GM12878 (cell line): ENCODE data around the gene SNX32. TPM values are rescaled to one million over a fixed set of nuclear protein-coding genes. Genes with fewer than 3 reads are reported as not detected.

Experiments
- ASH2L ChIP-seq: fragments of 300-600, 200-600 bp; sonication (generic); IDR thresholded peaks from 2 replicates; pipeline ENCODE4 v1.6.1; 2017; ENCODE audit warnings: low read depth, mild to moderate bottlenecking, borderline replicate concordance
- BACH1 ChIP-seq: fragments of 450-650 bp; IDR thresholded peaks from 2 replicates; pipeline ENCODE4 v1.6.1; 2017; ENCODE audit warnings: mild to moderate bottlenecking, borderline replicate concordance
- BHLHE40 ChIP-seq, 2 experiments: fragments of 450-650 bp in 1 of 2; IDR thresholded peaks; 2 replicates each; pipeline ENCODE4 v1.6.1; 2011 to 2017; ENCODE audit warnings: low read depth in 2 of 2, borderline replicate concordance in 1 of 2, improper control_type of control experiment in 1 of 2, low read length in 1 of 2, mild to moderate bottlenecking in 1 of 2
- CHD1 ChIP-seq: IDR thresholded peaks from 2 replicates; pipeline ENCODE4 v1.6.1; 2012; ENCODE audit warnings: low read depth, low read length, improper control_type of control experiment
- CHD2 ChIP-seq: IDR thresholded peaks from 2 replicates; pipeline ENCODE4 v1.6.1; 2011; ENCODE audit warnings: low read depth, low read length, improper control_type of control experiment, borderline replicate concordance
- CHD4 ChIP-seq: fragments of 200-600 bp; sonication (generic); IDR thresholded peaks from 2 replicates; pipeline ENCODE4 v1.6.1; 2016; ENCODE audit warnings: mild to moderate bottlenecking
- CREB1 ChIP-seq: IDR thresholded peaks from 2 replicates; pipeline ENCODE4 v1.6.1; 2012; ENCODE audit warnings: low read depth, mild to moderate bottlenecking, inconsistent platforms
- ETV6 ChIP-seq, 2 experiments: fragments of 450-650 bp in 1 of 2; IDR thresholded peaks in 1 of 2; conservative IDR thresholded peaks in 1 of 2; 2 replicates each; pipeline ENCODE4 v1.6.1; 2014; ENCODE audit warnings: antibody characterized with exemption in 1 of 2, borderline replicate concordance in 1 of 2, low read depth in 1 of 2, mild to moderate bottlenecking in 1 of 2, moderate library complexity in 1 of 2
- GABPA ChIP-seq: IDR thresholded peaks from 2 replicates; pipeline ENCODE4 v1.6.1; 2014; ENCODE audit warnings: antibody characterized with exemption, low read depth, mild to moderate bottlenecking, inconsistent platforms
- MXI1 ChIP-seq: fragments of 150-350 bp; IDR thresholded peaks from 2 replicates; pipeline ENCODE4 v1.6.1; 2011; ENCODE audit warnings: low read depth, mild to moderate bottlenecking, inconsistent platforms, low read length, improper control_type of control experiment
- NBN ChIP-seq: fragments of 450-650 bp; IDR thresholded peaks from 2 replicates; pipeline ENCODE4 v1.6.1; 2016
- NFXL1 ChIP-seq: fragments of 450-650 bp; IDR thresholded peaks from 2 replicates; pipeline ENCODE4 v1.6.1; 2017; ENCODE audit warnings: antibody characterized with exemption, mild to moderate bottlenecking, borderline replicate concordance
- NFYA ChIP-seq: IDR thresholded peaks from 2 replicates; pipeline ENCODE4 v1.6.1; 2011; ENCODE audit warnings: low read depth, mild to moderate bottlenecking, low read length, improper control_type of control experiment, borderline replicate concordance
- NKRF ChIP-seq: fragments of 450-650 bp; conservative IDR thresholded peaks from 2 replicates; pipeline ENCODE4 v1.6.1; 2017; ENCODE audit warnings: mild to moderate bottlenecking, moderate library complexity
- NR2C2 ChIP-seq: IDR thresholded peaks from 2 replicates; pipeline ENCODE4 v1.6.1; 2011; ENCODE audit warnings: borderline replicate concordance, low read depth; ENCODE audit not compliant: control insufficient read depth, insufficient read length
- NR2F1 ChIP-seq: fragments of 450-650 bp; conservative IDR thresholded peaks from 2 replicates; pipeline ENCODE4 v1.6.1; 2017; ENCODE audit warnings: mild to moderate bottlenecking
- PAX8 ChIP-seq: fragments of 450-650 bp; IDR thresholded peaks from 2 replicates; pipeline ENCODE4 v1.6.1; 2017; ENCODE audit warnings: mild to moderate bottlenecking, moderate library complexity
- PBX3 ChIP-seq: IDR thresholded peaks from 2 replicates; pipeline ENCODE4 v1.6.1; 2011; ENCODE audit warnings: mild to moderate bottlenecking, low read depth, low read length, moderate library complexity; ENCODE audit not compliant: insufficient replicate concordance
- RAD51 ChIP-seq: fragments of 450-650 bp; IDR thresholded peaks from 2 replicates; pipeline ENCODE4 v1.6.1; 2016; ENCODE audit warnings: moderate library complexity, mild to moderate bottlenecking, inconsistent platforms
- RFX5 ChIP-seq: IDR thresholded peaks from 2 replicates; pipeline ENCODE4 v1.6.1; 2011; ENCODE audit warnings: low read depth, low read length, improper control_type of control experiment
- SMARCA5 ChIP-seq: fragments of 450-650 bp; IDR thresholded peaks from 2 replicates; pipeline ENCODE4 v1.6.1; 2017; ENCODE audit warnings: mild to moderate bottlenecking
- ZNF217 ChIP-seq: fragments of 450-650 bp; IDR thresholded peaks from 2 replicates; pipeline ENCODE4 v1.6.1; 2017; ENCODE audit warnings: antibody characterized with exemption, mild to moderate bottlenecking
- ZSCAN29 ChIP-seq: fragments of 450-650 bp; IDR thresholded peaks from 2 replicates; pipeline ENCODE4 v1.6.1; 2017; ENCODE audit warnings: mild to moderate bottlenecking, moderate library complexity
- ZZZ3 ChIP-seq: IDR thresholded peaks from 2 replicates; pipeline ENCODE4 v1.6.1; 2011; ENCODE audit warnings: low read depth; ENCODE audit not compliant: control insufficient read depth, insufficient read length
- polyA plus RNA-seq, 11 experiments: library from polyadenylated mRNA; depleted of rRNA in 4 of 11; unstranded in 6 of 11; stranded (reverse) in 5 of 11; fragments of >200 nt; fragmentation: Nextera tagmentation in 4 of 11; fragmentation: Illumina TruSeq in 1 of 11; extraction: Ambion mirVana in 4 of 11; extraction: Trizol in 1 of 11; gene quantifications; 1 replicate in 1 of 11; 2 replicates in 10 of 11; pipeline versions ENCODE4 v1.2.1 to v1.2.3, GENCODE V29; 2011 to 2016; ENCODE audit warnings: inconsistent platforms in 2 of 11, missing spikeins in 2 of 11, low read depth in 1 of 11
- total RNA-seq, 4 experiments: library from RNA; depleted of rRNA in 3 of 4; stranded (reverse); fragments of >200 nt in 3 of 4; fragmentation: Illumina TruSeq in 1 of 4; extraction: Trizol in 1 of 4; gene quantifications; 2 replicates each; pipeline versions ENCODE4 v1.2.1 to v1.2.3, GENCODE V29; 2013 to 2021
- TF ChIP-seq, protein P1 (sequence below): fragments of 450-650 bp; formaldehyde crosslinking; IDR thresholded peaks from 2 replicates; pipeline ENCODE4 v1.4.0; 2022; ENCODE audit warnings: mild to moderate bottlenecking, moderate library complexity

Gene SNX32
- total and polyA plus RNA-seq, 10 of the 15 experiments (the other 5 are each of a cell fraction or from before 2014, with no cell fraction given) = 0.04 to 1.5 (median 0.11) TPM; not detected in 1

GRCh38 chr11:65900125-65900898 is 66.5 kb downstream of the SNX32 start, which contains the start of gene FOSL1 (continued):
- peak; percentile 89; the same call in 1 of the 2 replicates for TF ChIP-seq NKRF
- no peak for TF ChIP-seq PBX3
- TF ChIP-seq NFXL1 = no peak
- TF ChIP-seq BHLHE40 (IDR thresholded peaks at IDR 0.05; ENCODE audit: borderline replicate concordance in 1 of 2, low read depth in 2 of 2, low read length in 1 of 2) = peak; percentile 68 to 86
- no peak for TF ChIP-seq RAD51
- TF ChIP-seq NBN = peak; percentile 51
- no peak for TF ChIP-seq ZZZ3
- no peak; the same call in 1 of the 2 replicates for TF ChIP-seq MXI1
- TF ChIP-seq PAX8 = no peak
- no peak for TF ChIP-seq GABPA
- no peak for TF ChIP-seq ASH2L
- peak; percentile 94; the same call in 1 of the 2 replicates for TF ChIP-seq CHD1
- peak; percentile 79 for TF ChIP-seq NR2F1
- TF ChIP-seq BACH1 = peak; percentile 78
- no peak for TF ChIP-seq NR2C2
- 0 out of 2 replicates have a peak, but pooled peaks have one; percentile 48 for TF ChIP-seq SMARCA5
- TF ChIP-seq CHD2 = no peak
- no peak for TF ChIP-seq ETV6 (conservative IDR thresholded peaks at IDR 0.05 in 1 of 2, IDR thresholded peaks at IDR 0.05 in 1 of 2; ENCODE audit: borderline replicate concordance in 1 of 2, low read depth in 1 of 2)
- TF ChIP-seq ZNF217 = peak; percentile 40; the same call in 1 of the 2 replicates
- peak; percentile 96 for TF ChIP-seq CREB1
- TF ChIP-seq RFX5 = no peak
- TF ChIP-seq, protein P1, sequence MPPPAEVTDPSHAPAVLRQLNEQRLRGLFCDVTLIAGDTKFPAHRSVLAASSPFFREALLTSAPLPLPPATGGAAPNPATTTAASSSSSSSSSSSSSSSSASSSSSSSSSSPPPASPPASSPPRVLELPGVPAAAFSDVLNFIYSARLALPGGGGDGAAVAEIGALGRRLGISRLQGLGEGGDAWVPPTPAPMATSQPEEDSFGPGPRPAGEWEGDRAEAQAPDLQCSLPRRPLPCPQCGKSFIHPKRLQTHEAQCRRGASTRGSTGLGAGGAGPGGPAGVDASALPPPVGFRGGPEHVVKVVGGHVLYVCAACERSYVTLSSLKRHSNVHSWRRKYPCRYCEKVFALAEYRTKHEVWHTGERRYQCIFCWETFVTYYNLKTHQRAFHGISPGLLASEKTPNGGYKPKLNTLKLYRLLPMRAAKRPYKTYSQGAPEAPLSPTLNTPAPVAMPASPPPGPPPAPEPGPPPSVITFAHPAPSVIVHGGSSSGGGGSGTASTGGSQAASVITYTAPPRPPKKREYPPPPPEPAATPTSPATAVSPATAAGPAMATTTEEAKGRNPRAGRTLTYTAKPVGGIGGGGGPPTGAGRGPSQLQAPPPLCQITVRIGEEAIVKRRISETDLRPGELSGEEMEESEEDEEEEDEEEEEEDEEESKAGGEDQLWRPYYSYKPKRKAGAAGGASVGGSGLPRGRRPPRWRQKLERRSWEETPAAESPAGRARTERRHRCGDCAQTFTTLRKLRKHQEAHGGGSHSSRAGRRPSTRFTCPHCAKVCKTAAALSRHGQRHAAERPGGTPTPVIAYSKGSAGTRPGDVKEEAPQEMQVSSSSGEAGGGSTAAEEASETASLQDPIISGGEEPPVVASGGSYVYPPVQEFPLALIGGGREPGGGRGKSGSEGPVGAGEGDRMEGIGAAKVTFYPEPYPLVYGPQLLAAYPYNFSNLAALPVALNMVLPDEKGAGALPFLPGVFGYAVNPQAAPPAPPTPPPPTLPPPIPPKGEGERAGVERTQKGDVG (CRISPR knock-in tag) = no peak
- TF ChIP-seq CHD4 = no peak
- no peak for TF ChIP-seq NFYA
- TF ChIP-seq ZSCAN29 = no peak
